GM18511 (cell line): ENCODE results near the gene GALC.

Experiments used
- ATAC-seq: cut with Tn5 transposase; IDR thresholded peaks from one replicate; pipeline ENCODE4 v1.9.1; 2021; ENCODE audit warnings: mild to moderate bottlenecking, moderate library complexity; ENCODE audit not compliant: unreplicated experiment

The GALC gene

GRCh38 chr14:87894920-87895319 lies 98.1 kb downstream of the GALC start:
- no peak for ATAC-seq

GRCh38 chr14:87892763-87893162 lies 100.2 kb downstream of the GALC start:
- ATAC-seq, result no peak

GRCh38 chr14:87888136-87888999 lies 104.6 kb downstream of the GALC start:
- ATAC-seq, result no peak

- ATAC-seq, result no peak
These were observed 109.2 kb downstream of the GALC start for GRCh38 chr14:87883750-87884149.
